NCI-H748 treated with DMSO at 0.1 percent for 48 hours (cell line): ENCODE measurements around the gene MED12L.

Experiments
- DNase-seq: peaks from one replicate; lab custom pipeline; 2025; lab: John Stamatoyannopoulos, UW

Gene MED12L

DNA sequence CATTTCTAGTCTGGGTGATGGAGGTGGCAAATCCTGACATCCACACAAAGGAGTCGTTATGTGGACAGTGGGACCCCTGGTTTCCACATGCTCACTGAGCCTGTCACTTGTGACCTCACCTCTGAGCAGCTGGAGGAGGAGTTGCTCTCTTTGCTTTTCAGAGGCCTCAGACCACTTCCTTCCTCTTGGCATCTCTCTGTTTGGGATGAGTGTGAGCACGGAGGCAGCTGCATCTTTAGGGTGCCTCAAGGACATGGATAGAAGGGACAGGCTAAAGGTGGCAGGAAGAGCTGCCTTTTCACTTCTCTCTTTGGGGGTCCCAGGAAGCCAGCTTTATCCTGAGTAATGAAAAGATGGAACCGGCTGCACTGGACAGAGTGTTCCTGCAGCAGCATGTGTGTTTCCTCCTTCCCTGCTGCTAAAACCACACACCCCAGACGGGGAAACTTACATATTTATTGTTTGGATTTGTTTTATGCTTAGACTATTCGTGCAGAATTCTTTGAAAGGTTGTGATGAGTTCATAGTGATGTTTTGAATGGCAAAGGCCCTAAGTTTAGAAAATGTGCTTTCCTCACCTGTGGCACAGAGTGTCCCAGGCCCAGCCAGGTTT lies 85.8 kb downstream of the MED12L start:
- no peak for DNase-seq

DNA sequence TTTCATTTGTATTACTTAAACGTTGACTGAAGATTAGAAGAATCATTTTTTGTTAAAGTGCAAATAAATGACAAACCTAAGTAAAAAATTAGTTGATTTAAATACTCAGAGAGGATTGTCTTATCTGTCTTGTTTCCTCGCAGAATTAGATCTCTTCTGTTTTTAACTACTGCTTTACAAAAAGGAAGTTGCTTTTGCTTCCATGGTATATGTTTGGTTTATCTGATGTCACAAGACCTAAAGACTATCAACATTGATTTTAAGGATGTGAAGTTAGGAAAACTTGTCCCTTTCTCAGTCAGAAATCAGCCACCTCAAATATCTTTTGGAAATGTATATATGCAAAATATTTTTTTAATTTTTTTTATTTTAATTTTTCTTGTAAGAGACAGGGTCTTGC lies 88.9 kb downstream of the MED12L start:
- DNase-seq = no peak

DNA sequence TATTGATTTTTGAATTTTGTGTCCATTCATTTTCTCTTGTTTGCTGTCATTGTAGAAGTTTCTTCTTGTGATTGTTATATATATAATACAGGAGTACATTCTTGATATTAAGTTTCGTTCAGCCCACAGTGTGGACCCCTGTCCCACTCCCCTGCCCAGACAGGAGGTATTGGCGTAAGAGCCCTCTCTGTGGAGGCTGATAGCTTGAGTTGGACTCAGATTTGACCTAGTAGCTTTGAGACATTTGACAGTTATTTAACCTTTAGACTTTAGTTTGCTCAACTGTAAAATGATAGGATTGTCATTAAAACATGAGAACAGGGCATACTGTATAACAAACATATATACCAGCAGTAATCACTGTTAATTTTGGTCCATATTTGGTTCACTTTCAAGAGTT lies 90.5 kb downstream of the MED12L start:
- DNase-seq = no peak

DNA sequence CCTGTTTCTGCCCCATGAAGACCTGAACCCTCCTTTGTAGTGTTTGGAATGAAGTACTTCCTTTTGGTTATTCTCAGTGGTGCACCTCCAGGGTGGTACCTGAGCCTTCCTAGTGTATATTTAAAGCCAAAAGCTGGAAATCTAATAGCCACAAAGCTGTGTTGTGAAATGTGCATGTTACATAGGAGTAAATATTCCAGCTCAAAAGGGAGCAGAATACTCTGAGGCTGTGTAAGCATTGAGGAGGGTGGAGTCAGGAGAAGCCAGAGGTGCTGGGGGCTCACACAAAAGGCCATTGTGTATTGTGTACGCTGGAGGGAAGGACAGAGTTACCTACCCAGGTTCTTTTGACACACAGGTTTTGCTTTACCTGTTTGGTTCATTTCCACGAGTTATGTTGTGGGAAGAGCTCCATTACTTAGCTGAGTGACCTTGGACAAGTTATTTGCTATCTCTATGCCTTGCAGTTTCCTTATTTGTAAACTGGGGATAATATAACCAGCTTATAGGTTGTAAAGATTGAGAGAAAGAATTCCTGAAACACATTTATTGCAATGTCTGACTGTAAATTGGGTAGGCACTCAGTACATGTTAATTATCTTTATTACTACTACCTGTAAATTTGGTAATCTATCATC lies 92.9 kb downstream of the MED12L start:
- DNase-seq = no peak

DNA sequence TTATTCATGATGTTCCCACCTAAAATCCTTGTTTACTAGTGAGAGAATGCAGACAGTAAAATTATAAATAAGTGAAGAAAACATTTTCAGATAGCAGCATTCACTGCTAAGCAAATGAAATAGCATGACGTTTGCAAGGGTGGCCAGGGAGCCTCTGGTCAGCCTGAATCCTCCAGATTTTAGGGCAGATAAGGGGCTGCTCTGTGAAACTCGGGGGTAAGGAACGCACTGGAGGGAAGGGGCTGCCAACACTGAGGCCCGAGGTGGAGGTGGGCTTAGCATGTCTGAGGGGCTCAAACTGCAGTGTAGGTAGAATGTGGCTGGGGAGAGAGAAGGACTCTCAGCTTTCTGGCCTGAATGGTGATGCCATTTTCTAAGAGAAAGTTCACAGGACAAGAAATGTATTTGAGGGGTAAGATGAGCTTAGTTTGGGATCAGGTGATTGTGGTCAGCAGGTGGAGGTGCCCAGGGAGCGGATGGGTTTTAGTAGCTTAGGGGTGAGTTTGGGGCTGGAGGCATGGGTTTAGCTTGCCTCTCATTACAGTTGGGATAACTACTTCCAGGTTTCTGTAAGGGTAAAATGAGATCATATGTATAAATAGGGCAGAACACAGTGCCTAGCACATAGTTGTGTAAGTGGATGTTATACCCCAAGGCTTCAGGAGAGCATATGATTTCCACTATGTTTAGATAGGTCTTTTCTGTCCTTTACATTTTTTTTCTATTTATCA lies 97.0 kb downstream of the MED12L start:
- no peak for DNase-seq

DNA sequence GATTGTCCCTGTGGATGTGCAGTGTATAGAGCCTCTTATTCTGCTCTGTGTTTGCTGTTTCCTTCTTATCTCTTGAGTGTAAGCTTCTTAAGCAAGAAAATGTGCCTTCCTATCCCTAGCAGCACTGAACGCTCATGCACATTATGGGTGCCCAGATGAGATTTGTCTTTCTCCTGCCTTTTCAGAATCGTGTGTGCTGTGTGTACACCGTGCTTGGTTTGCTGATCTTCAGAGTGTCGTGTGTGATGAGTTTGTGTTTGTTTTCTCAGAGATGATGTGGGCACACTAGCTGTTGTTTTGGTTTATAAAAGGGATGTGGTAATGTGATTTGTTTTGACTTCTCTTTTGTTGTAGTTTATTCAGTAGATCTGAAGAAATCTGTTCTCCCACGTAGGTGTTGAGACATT lies 97.8 kb downstream of the MED12L start:
- DNase-seq = no peak

DNA sequence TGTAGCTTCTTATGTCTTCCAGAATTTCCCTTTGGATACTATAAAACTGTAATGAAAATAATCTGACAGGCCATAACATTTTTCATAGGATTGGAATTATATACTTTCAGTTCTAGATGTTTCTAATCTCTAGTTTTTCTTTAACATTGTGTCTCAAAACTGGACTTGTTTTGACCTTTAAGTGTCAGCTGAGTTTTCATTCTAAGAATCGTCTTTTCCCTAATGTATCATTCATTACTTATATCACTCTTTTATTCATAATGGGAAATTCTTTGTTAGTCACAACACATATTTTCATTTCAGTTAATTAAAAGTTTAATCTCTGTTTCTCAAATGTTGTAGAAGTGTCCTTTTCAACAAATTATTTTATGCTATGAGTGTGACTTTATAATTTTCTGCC lies 105.6 kb downstream of the MED12L start:
- no peak for DNase-seq

DNA sequence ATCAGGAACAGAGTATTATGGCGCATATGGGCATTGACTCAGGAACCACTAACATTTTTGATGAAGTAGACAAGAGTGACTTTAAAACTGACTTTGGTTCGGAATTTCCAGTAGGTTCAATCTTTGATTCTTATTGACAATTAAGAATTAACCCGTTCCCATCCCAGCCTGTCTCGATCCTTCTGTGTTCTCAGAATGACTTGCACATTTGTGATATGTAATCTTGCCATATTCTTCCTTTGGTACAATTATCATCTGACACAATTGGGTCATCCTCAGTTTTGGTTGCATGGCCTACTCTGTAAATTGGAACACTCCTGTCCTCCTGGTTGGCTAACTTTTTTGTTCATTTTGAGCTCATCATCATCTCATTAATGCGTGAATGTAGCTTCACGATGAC lies 107.1 kb downstream of the MED12L start:
- no peak for DNase-seq

DNA sequence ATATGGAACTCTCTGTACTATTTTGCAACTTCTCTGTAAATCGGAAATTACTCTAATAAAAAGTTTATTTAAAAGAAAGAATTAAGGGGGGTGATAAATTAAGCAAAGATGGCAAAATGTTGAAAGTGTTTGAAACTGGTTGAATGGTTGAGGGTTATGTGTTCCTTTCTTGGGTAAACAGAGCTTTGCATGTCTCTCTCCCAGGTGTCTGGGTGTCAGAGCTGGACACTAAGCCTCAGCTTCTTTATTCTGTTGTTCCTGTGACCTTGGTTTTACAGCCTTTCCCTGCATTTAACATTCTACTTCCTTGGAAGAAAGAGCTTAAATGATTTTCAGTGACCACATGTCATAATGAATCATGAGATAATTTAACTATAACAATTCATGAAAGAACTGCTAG lies 110.4 kb downstream of the MED12L start:
- no peak for DNase-seq

DNA sequence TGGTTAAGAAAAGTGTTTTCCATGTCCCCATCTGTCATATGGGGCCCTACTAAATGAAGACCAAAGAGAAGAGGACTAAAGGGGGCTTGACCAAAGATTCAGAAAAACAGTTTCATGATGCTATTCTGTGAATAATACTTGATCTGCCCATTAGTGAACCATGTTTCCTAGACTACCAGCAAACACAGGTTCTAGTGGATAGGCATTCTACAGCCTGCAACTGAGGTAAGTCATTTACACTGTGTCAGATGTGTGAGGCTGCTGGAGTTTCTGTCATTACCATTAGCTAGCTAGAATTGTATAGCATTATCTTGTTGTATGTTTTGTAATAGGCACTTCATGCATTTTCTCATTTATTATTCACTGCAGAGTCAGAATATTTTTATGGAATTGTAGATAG lies 111.0 kb downstream of the MED12L start:
- no peak for DNase-seq

DNA sequence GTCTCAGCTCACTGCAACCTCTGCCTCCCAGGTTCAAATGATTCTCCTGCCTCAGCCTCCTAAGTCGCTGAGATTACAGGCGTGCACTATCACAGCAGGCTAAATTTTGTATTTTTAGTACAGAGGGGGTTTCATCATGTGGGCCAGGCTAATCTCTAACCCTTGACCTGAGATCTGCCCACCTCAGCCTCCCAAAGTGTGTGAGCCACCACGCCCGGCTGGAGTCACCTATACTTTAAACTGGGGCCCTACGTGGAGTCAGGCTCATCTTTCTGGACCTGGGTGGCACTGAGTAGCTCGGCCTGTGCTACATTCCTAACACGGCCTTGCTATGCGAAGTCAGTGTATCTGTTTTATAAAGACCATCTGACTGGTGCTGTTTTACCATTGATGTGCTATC lies 111.8 kb downstream of the MED12L start:
- no peak for DNase-seq

DNA sequence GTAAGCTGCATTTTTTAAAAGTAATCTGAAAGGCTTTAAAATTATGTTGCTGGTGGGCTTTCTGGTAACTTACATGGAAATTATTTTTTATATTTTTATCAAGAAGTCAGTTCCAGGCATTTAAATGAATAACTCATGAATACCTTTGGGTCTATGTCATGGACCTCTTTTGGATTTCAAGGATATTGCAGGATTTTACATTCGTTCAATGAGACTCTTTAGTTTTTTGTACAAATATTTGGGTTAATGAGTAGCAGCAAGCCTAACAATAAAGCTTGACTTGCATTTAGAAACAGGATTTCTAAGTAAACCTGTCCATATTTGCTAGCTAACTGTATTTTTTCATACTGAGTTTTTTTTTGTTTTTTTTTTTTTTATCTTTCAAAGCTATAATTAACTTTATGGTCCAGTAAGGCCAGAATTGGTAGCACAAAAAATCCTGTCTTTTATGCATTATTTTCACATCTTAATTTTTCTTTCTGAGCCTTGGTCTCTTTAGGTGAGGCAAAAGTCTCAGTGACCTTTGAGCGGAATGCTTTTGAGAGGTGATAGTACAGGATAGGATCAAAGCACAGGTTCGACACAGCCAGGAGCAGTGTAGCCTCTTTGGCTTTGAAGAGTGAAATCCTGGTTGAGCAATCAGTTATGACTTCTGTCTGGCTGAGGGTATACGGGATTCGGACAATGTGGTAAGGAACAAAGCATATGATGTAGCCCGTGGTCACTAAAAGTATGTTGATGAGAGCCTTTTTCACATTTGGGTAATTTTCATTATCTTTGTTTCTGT lies 112.7 kb downstream of the MED12L start:
- no peak for DNase-seq

DNA sequence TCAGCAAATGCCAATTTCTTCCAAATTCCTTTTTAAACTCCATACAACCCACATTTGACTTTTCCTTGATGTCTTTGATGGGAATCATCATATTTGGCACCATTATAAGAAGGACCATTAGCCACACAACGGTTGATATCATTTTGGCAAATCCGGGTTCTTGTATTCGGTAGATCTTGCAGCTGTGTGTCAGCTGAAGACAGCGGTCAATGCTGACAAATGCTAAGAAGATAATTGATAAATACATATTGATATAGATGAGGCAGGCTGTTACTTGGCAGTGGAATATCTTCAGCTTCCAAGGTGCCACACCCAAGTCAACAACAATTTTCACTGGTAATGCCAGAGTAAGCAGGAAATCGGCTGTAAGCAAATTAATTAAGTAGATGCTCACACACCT lies 113.4 kb downstream of the MED12L start:
- peak; percentile 36 for DNase-seq

DNA sequence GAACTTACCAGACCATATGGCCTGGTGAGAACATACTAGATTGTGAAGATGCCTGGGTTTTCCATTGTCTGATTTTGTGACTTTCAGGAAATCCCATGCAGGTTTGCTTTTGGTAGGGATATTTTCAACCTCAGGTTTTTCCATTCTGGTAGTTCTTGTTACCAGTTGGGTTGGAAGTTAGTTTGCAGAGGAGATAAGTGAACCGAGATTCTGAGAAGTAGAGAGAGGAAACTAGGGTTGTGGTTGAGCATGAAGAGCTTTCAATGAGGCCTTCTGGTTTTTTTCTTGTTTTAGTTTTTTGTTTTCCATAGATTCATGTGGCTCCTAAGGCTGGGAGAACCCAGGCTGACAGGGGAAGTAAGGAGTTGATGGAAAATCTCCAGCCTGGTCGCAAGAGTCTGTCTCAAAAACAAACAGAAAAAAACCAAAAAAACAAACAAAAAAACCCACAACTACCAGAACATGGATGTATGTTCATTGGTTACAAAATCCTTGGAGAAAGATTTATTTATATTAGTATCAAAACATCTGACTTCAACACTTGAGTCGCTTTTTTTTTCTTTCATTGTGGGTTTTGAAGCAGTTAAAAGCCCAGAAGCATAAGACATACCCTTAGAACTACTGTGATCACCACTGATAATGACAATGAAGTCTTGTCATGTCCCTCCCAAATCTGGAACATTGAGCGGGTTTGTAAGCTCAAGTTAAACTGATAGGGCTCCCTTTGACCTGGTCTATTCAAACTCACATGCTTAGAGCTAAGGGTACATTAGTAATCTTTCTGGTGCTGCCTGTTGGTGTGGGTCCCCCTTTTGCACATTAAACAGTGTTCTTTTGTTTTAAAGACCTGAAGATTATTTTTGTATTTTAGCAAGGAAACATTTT lies 114.3 kb downstream of the MED12L start:
- DNase-seq = no peak

DNA sequence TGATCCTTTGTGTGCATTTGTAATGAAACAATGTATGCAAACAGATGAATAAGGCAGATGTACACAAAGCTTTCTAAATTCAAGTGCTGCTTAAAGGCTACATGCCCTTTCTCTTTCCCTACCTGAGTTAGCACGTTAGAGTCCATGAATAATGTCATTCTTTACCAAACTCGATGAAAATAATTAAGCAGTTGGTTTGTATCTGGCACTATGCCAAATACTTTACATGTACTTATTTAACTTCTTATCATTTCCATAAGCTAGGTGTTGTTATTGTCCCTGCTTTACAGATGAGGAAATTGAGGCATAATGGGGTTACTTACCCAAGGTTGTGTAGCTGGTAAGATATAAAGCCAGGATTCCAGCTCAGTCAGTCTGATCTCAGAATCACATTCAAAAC lies 115.1 kb downstream of the MED12L start:
- no peak for DNase-seq

DNA sequence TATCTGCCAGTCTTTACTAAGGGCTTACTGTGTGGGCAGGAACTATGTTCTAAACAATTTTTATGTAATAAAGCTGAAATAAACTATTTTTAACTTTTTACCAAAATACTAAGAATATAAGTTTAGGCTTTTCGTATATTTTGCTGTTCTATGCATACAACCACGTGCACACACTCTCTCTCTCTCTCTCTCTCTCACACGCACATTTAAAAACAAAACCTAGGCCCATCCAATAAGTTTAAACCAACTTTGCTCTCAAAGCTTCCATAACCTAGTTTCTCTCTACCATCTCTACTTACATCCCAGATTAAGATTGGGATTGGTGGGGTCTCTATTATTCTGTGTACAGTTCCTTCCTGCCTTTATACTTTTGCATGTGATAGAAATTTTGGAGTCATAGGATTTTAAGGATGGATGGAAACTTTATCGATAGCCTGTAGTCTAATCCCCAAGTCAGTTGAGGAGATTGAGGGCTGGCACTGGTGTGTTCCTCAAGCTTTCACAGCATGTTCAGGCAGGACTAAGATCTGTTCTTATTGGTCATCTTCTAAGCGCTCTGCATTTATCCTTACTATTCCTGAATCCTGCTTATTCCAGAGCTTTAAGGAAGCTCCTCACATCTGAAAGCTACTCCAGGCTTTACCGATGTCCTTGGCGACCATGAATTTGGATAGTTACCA lies 115.7 kb downstream of the MED12L start:
- no peak for DNase-seq

DNA sequence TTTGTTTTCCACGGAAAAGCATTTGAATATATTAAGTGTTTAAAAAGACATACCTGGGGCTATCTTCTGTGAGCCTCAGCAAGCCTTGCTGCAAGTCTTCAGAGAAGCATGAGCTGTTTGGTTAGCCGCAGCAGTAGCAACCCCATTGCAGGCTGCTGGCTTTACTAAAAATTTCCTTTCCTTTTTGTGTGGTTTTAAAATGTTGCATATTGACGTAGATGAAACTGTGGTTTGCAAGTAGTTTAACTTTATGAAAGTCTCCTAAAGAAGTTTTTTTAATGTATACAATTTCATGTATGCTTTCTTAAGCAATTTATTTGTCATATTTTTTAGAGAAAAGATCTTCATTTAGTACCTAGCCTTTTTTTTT lies 117.6 kb downstream of the MED12L start, which contains the start of gene GPR171:
Gene GPR171 (minus strand): TSS at position 166 of the 370 bp plus-strand sequence. CDS start 3,830 bp downstream, outside the sequence.
- no peak for DNase-seq

DNA sequence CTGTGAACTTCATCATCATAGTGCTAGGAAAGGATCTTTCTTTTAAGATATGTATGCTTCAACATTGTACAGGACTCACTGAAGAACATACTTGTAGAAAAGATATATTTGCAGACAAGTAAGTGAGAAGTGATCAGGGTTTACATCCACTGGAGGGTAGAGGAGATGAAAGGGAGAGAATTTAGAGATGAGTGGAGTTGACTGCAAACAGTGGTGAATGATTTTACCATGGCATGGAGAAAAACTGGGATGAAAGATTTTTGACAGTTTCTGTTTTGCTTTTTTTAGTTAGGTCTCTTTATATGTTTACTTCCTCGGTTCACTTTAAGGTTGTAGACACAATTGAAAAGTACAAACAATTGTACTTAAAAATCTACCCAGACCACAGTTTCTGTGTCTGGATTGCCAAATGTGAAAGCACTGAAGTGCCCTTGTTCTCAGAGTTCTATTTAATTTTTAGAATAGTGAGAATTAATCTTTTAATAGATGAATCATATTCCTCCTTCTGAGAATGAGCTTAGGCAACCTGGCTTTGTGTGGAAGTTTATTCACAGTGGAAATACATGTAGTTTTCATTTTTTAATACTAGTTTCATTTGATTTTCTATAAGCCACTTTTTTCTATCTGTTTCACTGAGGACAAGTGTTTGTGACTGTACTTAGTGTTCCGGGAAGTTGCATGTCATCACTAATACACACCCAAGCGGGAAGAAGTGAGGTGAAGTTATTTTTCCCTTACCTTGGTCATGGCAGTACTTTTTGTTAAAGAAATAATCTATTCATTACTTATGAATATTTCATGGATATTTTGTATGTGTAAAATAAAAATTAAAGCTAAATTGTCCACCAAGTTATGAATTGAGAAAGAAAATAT lies 119.3 kb downstream of the MED12L start:
- no peak for DNase-seq

DNA sequence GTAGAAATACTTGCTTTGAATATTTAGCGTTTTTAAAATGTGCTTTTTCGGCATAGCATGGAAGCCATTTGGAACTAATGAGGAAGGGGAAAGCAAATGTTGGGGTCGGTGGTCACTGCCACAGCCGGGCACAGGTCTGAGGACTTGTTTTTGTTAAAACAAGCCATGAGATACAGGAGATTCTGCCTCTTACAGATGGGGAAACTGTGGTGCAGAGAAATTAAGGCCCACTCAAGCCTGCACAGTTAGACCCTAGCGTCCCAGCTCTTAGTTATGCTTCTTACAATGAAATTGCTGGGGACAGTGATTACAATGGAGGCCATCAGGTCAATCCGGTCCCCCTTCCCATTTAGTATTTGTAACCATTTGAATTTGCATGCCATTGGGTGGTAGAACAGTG lies 120.0 kb downstream of the MED12L start:
- no peak for DNase-seq

DNA sequence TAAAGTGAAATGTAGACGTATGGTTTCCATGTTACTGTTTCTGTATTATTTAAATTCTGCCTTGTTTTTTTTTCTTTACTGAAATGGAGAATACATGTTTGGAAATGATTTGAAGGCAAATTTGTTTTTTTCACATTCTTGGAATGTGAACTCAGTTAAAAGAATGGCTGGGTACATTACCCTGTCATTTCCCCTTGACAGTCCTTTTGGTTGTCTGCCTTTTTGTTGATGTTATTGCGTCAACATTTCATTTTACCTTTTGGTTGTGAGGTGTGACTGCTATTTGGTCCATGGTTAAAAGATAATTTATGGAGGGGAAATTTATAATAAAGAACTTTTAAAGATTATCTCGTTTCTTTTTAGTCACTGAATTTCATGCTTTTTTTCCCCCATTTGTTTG lies 120.7 kb downstream of the MED12L start:
- no peak for DNase-seq
